OCI-LY7 (cell line): ENCODE results near the gene CSNK2A2.

Experiments
- CTCF ChIP-seq: fragments of 200-600 bp; sonication (generic); conservative IDR thresholded peaks from 2 replicates; pipeline ENCODE4 v1.5.1; 2014; ENCODE audit warnings: mild to moderate bottlenecking, antibody characterized with exemption, low read length, moderate library complexity, mixed read lengths
- EZH2phosphoT487 ChIP-seq: fragments of 200-600 bp; sonication (generic); IDR thresholded peaks from 2 replicates; pipeline ENCODE4 v1.6.1; 2018; ENCODE audit warnings: low read depth, borderline replicate concordance, mild to moderate bottlenecking, mixed run types, antibody characterized with exemption, low read length, moderate library complexity, mixed read lengths

- no peak for TF ChIP-seq CTCF
- TF ChIP-seq EZH2phosphoT487, result no peak
Observed at GRCh38 chr16:58152246-58152868, 45.5 kb downstream of the CSNK2A2 start.
